Measurements from ENCODE around the gene KLRC3. TPM values are rescaled to one million over a fixed set of nuclear protein-coding genes. Genes with fewer than 3 reads are reported as not detected.
"Not testable (repeated sequence)": the region's sequence is repeated elsewhere in the genome, so short reads cannot be mapped to it uniquely, and the experiment has no call there.

The KLRC3 gene
- total RNA-seq, 1 experiment from 2014 or later, result 3.8 TPM

- no peak for DNase-seq (ENCODE audit: low read depth)
Observed at GRCh38 chr12:10400829-10401228, 19.6 kb downstream of the KLRC3 start.

GRCh38 chr12:10398168-10398567 is 22.2 kb downstream of the KLRC3 start:
- no peak for DNase-seq (ENCODE audit: low read depth)

- DNase-seq (ENCODE audit: low read depth), result no peak
Observed at GRCh38 chr12:10397296-10397695, 23.1 kb downstream of the KLRC3 start.

GRCh38 chr12:10396176-10396575 is 24.2 kb downstream of the KLRC3 start:
- DNase-seq (ENCODE audit: low read depth), result not testable (repeated sequence)

GRCh38 chr12:10395390-10395998 is 24.9 kb downstream of the KLRC3 start:
- peak; percentile 97 for DNase-seq (ENCODE audit: low read depth)

GRCh38 chr12:10394531-10395152 is 25.8 kb downstream of the KLRC3 start:
- peak; percentile 54 for DNase-seq (ENCODE audit: low read depth)

- no peak for DNase-seq (ENCODE audit: low read depth)
Observed at GRCh38 chr12:10393291-10393690, 27.1 kb downstream of the KLRC3 start.

- DNase-seq (ENCODE audit: low read depth), result peak; percentile 94
Observed at GRCh38 chr12:10392394-10392930, 27.9 kb downstream of the KLRC3 start.

- not testable (repeated sequence) for DNase-seq (ENCODE audit: low read depth)
Observed at GRCh38 chr12:10390991-10391390, 29.4 kb downstream of the KLRC3 start.

- DNase-seq (ENCODE audit: low read depth), result no peak
Observed at GRCh38 chr12:10389904-10390303, 30.5 kb downstream of the KLRC3 start, which contains the start of gene KLRK1. KLRK1 (minus strand) TSS chr12:10390041; CDS start chr12:10388810, 1,231 bp downstream.

- no peak for DNase-seq (ENCODE audit: low read depth)
Observed at GRCh38 chr12:10388624-10389413, 31.6 kb downstream of the KLRC3 start.

GRCh38 chr12:10387498-10387897 is 32.9 kb downstream of the KLRC3 start:
- not testable (repeated sequence) for DNase-seq (ENCODE audit: low read depth)

GRCh38 chr12:10386857-10387256 is 33.5 kb downstream of the KLRC3 start:
- no peak for DNase-seq (ENCODE audit: low read depth)

GRCh38 chr12:10385166-10385613 is 35.2 kb downstream of the KLRC3 start:
- DNase-seq (ENCODE audit: low read depth), result peak; percentile 92

GRCh38 chr12:10384191-10384590 is 36.2 kb downstream of the KLRC3 start:
- DNase-seq (ENCODE audit: low read depth), result no peak

GRCh38 chr12:10381928-10382628 is 38.3 kb downstream of the KLRC3 start:
- no peak for DNase-seq (ENCODE audit: low read depth)

GRCh38 chr12:10378737-10379136 is 41.7 kb downstream of the KLRC3 start:
- DNase-seq (ENCODE audit: low read depth), result not testable (repeated sequence)

- no peak for DNase-seq (ENCODE audit: low read depth)
Observed at GRCh38 chr12:10374624-10375018, 45.8 kb downstream of the KLRC3 start.

- no peak for DNase-seq (ENCODE audit: low read depth)
Observed at GRCh38 chr12:10372559-10372958, 47.8 kb downstream of the KLRC3 start.

GRCh38 chr12:10371893-10372535 is 48.4 kb downstream of the KLRC3 start:
- DNase-seq (ENCODE audit: low read depth), result not testable (repeated sequence)
